Progenitor cell of endocrine pancreas (in vitro differentiated cells): Measurements from ENCODE around the gene ARHGEF4. TPM values are rescaled to one million over a fixed set of nuclear protein-coding genes. Genes with fewer than 3 reads are reported as not detected.

Experiments
- DNase-seq: peaks from one replicate; pipeline ENCODE4 v3.0.0; 2021; ENCODE audit warnings: low spot score; ENCODE audit not compliant: unreplicated experiment
- H3K27ac Mint-ChIP-seq: 2 replicates; pipeline ENCODE4 v1.8.0; 2021; ENCODE audit warnings: mild to moderate bottlenecking, moderate library complexity, mixed read lengths
- H3K27me3 Mint-ChIP-seq: 2 replicates; pipeline ENCODE4 v1.8.0; 2021; ENCODE audit warnings: mixed read lengths
- H3K36me3 Mint-ChIP-seq: 2 replicates; pipeline ENCODE4 v1.8.0; 2022; ENCODE audit warnings: mixed read lengths; ENCODE audit not compliant: insufficient read depth
- H3K4me1 Mint-ChIP-seq: 2 replicates; pipeline ENCODE4 v1.8.0; 2021; ENCODE audit warnings: low read depth, mixed read lengths
- H3K4me3 Mint-ChIP-seq: 2 replicates; pipeline ENCODE4 v1.8.0; 2021; ENCODE audit warnings: low read depth, mild to moderate bottlenecking, moderate library complexity, mixed read lengths
- H3K9me3 Mint-ChIP-seq: 2 replicates; pipeline ENCODE4 v1.8.0; 2021; ENCODE audit warnings: low read depth, mixed read lengths
- total RNA-seq: library from RNA; stranded (reverse); gene quantifications from 2 replicates; pipeline ENCODE4 v1.2.1, GENCODE V29; 2021
- TF ChIP-seq, protein P1 (sequence below): fragments of 200-600 bp; sonication (generic); IDR thresholded peaks from one replicate; pipeline ENCODE4 v1.5.0; 2021; ENCODE audit warnings: antibody characterized with exemption, mild to moderate bottlenecking; ENCODE audit not compliant: unreplicated experiment

Gene ARHGEF4
- total RNA-seq, 1 donor from 2014 or later, result 5.6 TPM

DNA sequence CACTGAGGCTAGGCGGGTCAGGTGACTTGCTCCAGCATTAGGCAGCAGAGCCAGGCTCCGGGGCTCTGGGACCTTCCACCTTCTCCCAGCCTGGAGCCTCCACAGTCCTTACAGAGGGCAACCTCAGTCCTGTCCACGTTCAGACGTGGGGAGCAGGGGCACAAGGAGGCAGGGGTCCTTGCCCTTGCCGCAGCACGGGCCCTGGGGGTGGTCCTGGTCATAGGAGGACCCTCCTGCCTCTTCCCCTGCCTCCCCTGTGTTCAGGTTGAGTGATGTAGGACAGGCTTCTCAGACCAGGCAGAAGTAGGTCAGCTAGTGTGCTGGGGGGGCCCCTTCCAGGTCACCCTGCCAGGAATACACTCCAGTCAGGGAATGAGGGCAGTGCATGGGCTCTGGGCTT lies 5.4 kb upstream of the ARHGEF4 start:
- H3K9me3 Mint-ChIP-seq, result no peaks in the 10 kb centered on the region
- H3K27me3 Mint-ChIP-seq, result peaks cover 40% of the 10 kb centered on the region
- TF ChIP-seq, protein P1, sequence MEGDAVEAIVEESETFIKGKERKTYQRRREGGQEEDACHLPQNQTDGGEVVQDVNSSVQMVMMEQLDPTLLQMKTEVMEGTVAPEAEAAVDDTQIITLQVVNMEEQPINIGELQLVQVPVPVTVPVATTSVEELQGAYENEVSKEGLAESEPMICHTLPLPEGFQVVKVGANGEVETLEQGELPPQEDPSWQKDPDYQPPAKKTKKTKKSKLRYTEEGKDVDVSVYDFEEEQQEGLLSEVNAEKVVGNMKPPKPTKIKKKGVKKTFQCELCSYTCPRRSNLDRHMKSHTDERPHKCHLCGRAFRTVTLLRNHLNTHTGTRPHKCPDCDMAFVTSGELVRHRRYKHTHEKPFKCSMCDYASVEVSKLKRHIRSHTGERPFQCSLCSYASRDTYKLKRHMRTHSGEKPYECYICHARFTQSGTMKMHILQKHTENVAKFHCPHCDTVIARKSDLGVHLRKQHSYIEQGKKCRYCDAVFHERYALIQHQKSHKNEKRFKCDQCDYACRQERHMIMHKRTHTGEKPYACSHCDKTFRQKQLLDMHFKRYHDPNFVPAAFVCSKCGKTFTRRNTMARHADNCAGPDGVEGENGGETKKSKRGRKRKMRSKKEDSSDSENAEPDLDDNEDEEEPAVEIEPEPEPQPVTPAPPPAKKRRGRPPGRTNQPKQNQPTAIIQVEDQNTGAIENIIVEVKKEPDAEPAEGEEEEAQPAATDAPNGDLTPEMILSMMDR, result no peak
- H3K4me3 Mint-ChIP-seq, result no peak overlapping the region
- no peaks in the 10 kb centered on the region for H3K4me1 Mint-ChIP-seq
- DNase-seq, result no peak
- no peaks in the 10 kb centered on the region for H3K36me3 Mint-ChIP-seq
- no peak overlapping the region for H3K27ac Mint-ChIP-seq

DNA sequence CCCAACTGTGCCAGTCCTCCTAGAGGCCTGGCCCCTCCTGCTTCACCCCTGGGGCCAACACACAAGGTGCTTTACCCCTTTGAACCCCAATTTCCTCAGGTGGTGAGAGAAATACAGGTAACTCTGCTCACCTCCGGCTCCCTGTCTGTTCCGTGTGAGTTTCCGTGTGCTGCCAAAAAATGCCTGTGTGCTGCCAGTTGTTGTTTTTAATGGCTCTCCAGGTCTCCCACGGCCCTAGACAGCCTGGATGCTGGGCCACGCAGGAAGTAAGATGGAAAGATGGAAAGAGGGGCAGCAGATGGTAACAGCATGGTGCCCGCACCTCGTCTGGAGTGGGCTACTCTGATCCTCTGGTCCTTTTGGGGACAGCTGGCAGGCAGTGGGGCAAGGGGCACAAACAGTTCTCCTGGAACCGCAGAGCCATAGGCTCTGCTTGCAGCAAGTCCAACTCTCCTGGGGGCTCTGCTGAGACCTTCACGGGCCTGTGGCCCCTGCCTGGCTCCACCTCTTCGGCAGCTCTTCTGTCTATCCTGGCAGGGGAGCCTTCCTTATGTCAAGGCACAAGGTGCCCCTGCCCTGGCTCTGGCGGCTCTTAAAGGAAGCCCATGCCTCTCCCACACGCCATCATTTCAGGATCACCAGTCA lies 4.3 kb upstream of the ARHGEF4 start:
- no peak for DNase-seq
- Mint-ChIP-seq H3K27me3 (peaks cover 41% of the 10 kb centered on the region), H3K4me1 (no peaks in the 10 kb centered on the region), H3K9me3 (no peaks in the 10 kb centered on the region), H3K36me3 (no peaks in the 10 kb centered on the region), H3K4me3 (no peak overlapping the region), H3K27ac (no peak overlapping the region)
- TF ChIP-seq, protein P1, result no peak

DNA sequence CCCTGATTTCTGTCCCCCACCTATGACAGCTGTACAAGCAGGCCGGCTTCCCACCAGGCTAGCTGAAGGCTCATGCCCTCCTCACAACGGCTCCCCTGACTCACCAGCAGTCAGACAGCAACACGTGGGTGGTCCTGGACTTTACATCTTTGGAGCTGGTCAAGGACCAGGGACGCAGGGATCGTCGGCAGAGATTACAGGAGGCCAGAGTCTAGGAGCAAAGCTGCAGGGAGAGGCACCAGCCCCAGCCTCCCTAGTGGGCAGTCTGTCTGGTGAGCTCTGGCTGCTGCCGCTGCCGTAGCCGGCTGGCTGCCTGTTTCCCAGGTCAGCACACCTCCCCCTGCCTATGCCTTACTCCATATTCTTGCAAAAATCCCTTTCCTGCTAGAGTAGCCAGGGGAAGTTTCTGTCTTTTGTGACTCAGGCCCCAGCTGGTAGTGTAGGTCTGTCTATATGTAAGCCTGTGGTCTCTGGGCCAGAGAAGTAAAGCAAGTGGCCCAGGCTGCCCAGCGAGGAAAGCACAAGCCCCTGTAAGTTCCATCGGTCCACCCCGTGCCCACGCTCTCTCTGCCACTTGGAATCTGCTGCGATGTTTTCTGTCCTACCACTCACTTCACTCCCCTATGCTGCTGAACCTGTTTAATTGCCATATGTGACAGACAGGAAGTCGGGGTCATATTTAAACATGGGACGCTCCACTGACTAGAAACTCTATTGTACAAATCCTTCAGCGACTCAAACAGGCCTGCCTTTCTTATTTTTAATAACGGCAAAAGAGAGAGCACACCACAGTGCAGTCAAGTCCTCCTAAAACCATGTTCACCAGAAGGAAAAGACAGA lies 2.4 kb upstream of the ARHGEF4 start:
- H3K4me1 Mint-ChIP-seq, result no peaks in the 10 kb centered on the region
- no peaks in the 10 kb centered on the region for H3K9me3 Mint-ChIP-seq
- no peak overlapping the region for H3K4me3 Mint-ChIP-seq
- H3K27me3 Mint-ChIP-seq, result peaks cover 58% of the 10 kb centered on the region
- H3K36me3 Mint-ChIP-seq, result no peaks in the 10 kb centered on the region
- TF ChIP-seq, protein P1, result no peak
- DNase-seq, result no peak
- no peak overlapping the region for H3K27ac Mint-ChIP-seq

DNA sequence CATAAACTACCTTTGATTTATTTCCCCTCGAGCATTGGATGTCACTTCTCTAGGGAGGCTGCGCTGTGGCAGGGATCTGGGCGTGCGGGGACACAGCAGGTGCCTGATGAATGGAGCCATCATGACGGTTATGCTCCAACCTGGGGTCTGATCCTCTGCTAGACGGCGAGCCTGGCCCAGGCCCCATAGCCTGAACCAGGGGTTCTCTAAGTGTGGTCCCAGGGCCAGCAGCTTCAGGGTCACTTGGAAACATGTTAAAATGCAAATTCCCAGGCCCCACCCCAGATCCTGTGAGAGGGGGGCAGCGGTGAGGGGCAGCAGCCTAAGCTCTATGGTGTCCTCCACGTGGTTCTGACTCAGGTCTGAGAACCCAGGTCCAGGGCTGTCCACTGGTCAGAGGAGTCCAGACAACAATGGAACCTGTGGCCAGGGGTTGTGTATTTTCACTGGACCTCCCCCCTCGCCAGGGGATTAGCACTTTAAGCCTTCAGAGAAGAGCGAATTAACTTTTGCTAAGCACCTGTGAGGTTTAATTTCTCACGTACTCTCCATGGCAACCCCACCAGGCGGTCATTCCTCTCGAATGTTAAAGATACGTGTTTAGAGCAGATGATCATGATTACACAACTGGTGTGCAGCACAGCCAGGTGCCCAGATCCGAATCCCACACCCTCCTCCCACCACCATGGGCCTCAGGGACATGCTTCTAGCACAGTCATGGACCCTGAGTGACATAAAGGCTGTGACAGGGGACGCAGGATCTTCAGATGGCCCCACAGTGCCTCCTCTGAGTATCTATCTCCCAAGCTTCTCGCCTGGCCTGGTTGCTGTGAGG lies 1.6 kb upstream of the ARHGEF4 start:
- H3K4me3 Mint-ChIP-seq, result no peak overlapping the region
- no peaks in the 10 kb centered on the region for H3K36me3 Mint-ChIP-seq
- TF ChIP-seq, protein P1, result no peak
- peaks cover 66% of the 10 kb centered on the region for H3K27me3 Mint-ChIP-seq
- no peak overlapping the region for H3K27ac Mint-ChIP-seq
- H3K9me3 Mint-ChIP-seq, result no peaks in the 10 kb centered on the region
- H3K4me1 Mint-ChIP-seq, result no peaks in the 10 kb centered on the region
- no peak for DNase-seq

DNA sequence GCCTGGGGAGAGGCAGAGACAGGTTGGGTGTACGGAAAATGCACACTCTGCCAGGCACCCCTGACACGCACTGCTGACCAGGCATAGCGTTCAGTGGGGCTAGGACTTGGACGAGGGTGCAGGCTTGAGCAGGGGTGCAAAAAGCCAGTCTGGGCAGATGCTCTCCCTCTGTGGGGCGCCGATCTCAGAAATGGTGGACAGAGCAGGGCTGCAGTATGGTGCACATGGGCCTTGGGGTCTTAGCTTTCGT lies 1.0 kb upstream of the ARHGEF4 start:
- Mint-ChIP-seq H3K36me3 (no peaks in the 10 kb centered on the region), H3K27me3 (peaks cover 70% of the 10 kb centered on the region), H3K9me3 (no peaks in the 10 kb centered on the region), H3K4me1 (no peaks in the 10 kb centered on the region), H3K27ac (no peak overlapping the region), H3K4me3 (no peak overlapping the region)
- no peak for DNase-seq
- TF ChIP-seq, protein P1, result no peak
